ENCODE data around the gene RAPGEF5.

Gene RAPGEF5

GRCh38 chr7:22248111-22248809, 108.7 kb downstream of the RAPGEF5 start:
- H3K4me1 ChIP-seq (ENCODE audit: control insufficient read depth, insufficient read depth, low read length, unreplicated experiment), result no peaks in the 10 kb centered on the region
- no peaks in the 10 kb centered on the region for H3K27me3 ChIP-seq (ENCODE audit: insufficient read depth, low read length)
- H3K27ac ChIP-seq (ENCODE audit: low read depth, low read length), result no peak overlapping the region
- no peak overlapping the region for H3K4me3 ChIP-seq (ENCODE audit: low read depth, low read length)
- H2AFZ ChIP-seq (ENCODE audit: low read length, unreplicated experiment), result no peak overlapping the region
- H3K36me3 ChIP-seq (ENCODE audit: insufficient read depth, low read length), result no peaks in the 10 kb centered on the region
- no peaks in the 10 kb centered on the region for H3K79me2 ChIP-seq (ENCODE audit: control insufficient read depth, insufficient read depth, low read length, unreplicated experiment)

- H3K36me3 ChIP-seq (ENCODE audit: insufficient read depth, low read length), result no peaks in the 10 kb centered on the region
- no peaks in the 10 kb centered on the region for H3K27me3 ChIP-seq (ENCODE audit: insufficient read depth, low read length)
- no peaks in the 10 kb centered on the region for H3K79me2 ChIP-seq (ENCODE audit: control insufficient read depth, insufficient read depth, low read length, unreplicated experiment)
- no peak overlapping the region for H3K4me3 ChIP-seq (ENCODE audit: low read depth, low read length)
- no peak overlapping the region for H2AFZ ChIP-seq (ENCODE audit: low read length, unreplicated experiment)
- H3K27ac ChIP-seq (ENCODE audit: low read depth, low read length), result no peak overlapping the region
- H3K4me1 ChIP-seq (ENCODE audit: control insufficient read depth, insufficient read depth, low read length, unreplicated experiment), result no peaks in the 10 kb centered on the region
Observed at GRCh38 chr7:22241805-22242390, 115.1 kb downstream of the RAPGEF5 start.

DNA sequence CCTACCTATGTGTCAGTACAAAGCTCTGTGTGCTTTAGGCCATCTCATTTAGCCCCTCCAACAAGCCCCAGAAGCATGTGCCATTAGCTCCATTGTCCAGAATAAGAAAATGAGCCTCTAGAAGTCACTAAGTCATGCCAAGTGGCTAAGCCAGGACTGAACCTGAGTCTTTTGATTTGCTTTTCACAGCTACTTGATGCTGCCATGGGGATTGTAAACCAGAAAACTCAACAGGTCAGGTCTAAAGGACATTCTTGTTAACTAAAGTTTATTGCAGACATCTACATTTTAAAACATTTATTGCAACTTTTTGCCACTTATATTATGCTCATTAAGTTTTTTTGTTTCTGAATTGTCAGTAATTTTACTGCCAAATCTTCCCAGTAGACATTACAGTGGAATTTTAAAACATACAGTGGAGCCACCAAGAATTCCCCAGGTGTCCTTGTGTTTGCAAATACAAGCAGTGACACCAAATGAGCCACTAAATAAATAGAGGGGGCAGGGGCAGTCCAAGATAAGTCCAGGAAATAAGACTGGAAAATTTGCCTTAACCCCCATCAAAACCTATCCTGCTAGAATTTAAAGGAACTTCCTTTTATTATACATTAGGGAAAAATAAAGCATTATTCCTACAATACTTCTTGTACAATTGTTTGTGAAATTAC, 115.9 kb downstream of the RAPGEF5 start:
- Histone ChIP-seq H3K4me1 (ENCODE audit: control insufficient read depth, insufficient read depth, low read length, unreplicated experiment) (no peaks in the 10 kb centered on the region), H3K79me2 (ENCODE audit: control insufficient read depth, insufficient read depth, low read length, unreplicated experiment) (no peaks in the 10 kb centered on the region), H3K36me3 (ENCODE audit: insufficient read depth, low read length) (no peaks in the 10 kb centered on the region), H3K4me3 (ENCODE audit: low read depth, low read length) (no peak overlapping the region), H3K27ac (ENCODE audit: low read depth, low read length) (no peak overlapping the region), H3K27me3 (ENCODE audit: insufficient read depth, low read length) (no peaks in the 10 kb centered on the region), H2AFZ (ENCODE audit: low read length, unreplicated experiment) (no peak overlapping the region)

DNA sequence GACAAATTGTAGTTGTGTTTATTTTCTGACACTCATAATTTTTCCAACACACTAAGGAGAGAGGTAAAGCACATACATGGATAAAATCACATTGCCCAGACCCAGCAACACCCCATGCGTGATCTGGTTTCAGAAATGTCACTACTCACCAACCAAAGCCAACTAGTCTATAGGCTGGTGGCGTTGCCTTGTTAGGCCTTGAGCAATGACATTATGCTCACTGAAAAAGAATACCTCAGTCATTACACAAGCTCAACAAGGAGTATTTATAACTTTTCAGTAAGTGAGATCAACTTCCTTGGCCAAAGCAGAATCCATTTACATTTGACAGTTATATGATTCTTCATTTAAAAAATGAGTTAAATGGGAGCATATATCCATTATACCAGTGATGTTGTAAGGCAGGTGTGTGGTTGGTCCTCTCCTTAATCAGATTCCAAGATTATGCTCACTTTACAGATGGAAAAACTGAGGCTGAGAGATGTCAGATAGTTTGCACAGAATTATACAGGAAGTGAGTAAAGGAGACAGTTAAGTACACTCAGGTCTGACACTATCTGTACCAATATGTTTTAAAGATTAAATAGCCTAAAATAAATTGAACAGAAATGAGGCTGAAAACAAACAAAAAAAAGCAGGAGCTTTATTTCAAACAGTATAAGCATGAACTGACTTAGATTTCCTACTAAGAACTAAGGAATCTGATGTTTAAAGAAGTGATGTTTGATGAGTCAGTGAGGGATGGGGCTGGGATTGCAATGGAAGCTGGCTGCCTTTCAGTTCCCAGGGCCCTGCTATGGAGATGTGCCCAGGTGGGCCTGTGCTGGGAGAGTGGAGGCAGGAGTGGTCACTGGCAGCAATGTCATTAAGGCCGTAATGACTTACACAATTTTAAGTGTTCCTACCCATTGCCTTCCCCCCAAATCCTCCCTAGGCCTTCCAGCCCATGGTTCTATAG, 118.3 kb downstream of the RAPGEF5 start:
- H3K4me1 ChIP-seq (ENCODE audit: control insufficient read depth, insufficient read depth, low read length, unreplicated experiment), result no peaks in the 10 kb centered on the region

DNA sequence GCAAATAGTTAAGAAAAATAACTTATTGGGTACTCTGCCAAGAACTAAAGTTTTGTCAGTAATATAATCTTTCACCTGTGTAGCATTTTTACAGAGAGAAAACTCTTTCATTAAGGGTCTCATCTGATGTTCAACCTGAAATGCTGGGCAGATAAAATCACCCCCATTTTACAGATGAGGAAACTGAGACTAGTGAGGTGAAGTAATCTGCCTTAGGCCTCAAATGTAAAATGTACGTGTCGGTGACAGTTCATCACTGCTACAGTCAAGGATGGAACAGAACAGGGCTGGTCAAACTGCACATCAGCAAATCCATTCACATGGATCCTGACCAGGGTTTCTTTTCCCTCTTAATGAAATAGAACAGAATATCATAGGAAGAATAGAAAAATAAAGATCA, 121.8 kb downstream of the RAPGEF5 start:
- no peak overlapping the region for H3K27ac ChIP-seq (ENCODE audit: low read depth, low read length)
- H3K27me3 ChIP-seq (ENCODE audit: insufficient read depth, low read length), result no peaks in the 10 kb centered on the region
- no peak overlapping the region for H3K4me3 ChIP-seq (ENCODE audit: low read depth, low read length)
- H3K79me2 ChIP-seq (ENCODE audit: control insufficient read depth, insufficient read depth, low read length, unreplicated experiment), result no peaks in the 10 kb centered on the region
- H2AFZ ChIP-seq (ENCODE audit: low read length, unreplicated experiment), result no peak overlapping the region
- no peaks in the 10 kb centered on the region for H3K4me1 ChIP-seq (ENCODE audit: control insufficient read depth, insufficient read depth, low read length, unreplicated experiment)
- H3K36me3 ChIP-seq (ENCODE audit: insufficient read depth, low read length), result no peaks in the 10 kb centered on the region

More for the DNA sequence above, 118.3 kb downstream of the RAPGEF5 start:
- Histone ChIP-seq H3K27ac (ENCODE audit: low read depth, low read length) (no peak overlapping the region), H3K27me3 (ENCODE audit: insufficient read depth, low read length) (no peaks in the 10 kb centered on the region), H3K79me2 (ENCODE audit: control insufficient read depth, insufficient read depth, low read length, unreplicated experiment) (no peaks in the 10 kb centered on the region), H2AFZ (ENCODE audit: low read length, unreplicated experiment) (no peak overlapping the region), H3K4me3 (ENCODE audit: low read depth, low read length) (no peak overlapping the region), H3K36me3 (ENCODE audit: insufficient read depth, low read length) (no peaks in the 10 kb centered on the region)

DNA sequence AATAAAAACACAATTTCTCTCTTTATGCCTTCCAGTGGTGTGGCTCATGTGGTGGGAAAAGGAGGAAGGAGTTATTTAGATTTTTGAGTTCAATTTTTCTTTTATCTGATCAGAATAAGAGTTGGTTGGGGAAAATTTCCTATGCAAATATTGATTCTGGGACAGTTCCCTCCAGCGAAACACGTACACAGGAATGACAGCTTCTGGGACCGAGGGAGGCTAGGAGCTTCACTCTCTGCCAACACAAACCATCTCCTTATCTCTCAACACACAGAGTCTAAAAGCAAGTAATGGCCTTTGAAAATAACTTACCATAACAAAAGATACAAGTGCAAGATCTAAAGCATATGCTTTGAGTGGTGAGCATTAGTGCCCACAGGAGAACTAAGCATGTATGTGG, 122.7 kb downstream of the RAPGEF5 start:
- H3K79me2 ChIP-seq (ENCODE audit: control insufficient read depth, insufficient read depth, low read length, unreplicated experiment), result no peaks in the 10 kb centered on the region
- no peaks in the 10 kb centered on the region for H3K4me1 ChIP-seq (ENCODE audit: control insufficient read depth, insufficient read depth, low read length, unreplicated experiment)
- no peaks in the 10 kb centered on the region for H3K36me3 ChIP-seq (ENCODE audit: insufficient read depth, low read length)
- no peak overlapping the region for H2AFZ ChIP-seq (ENCODE audit: low read length, unreplicated experiment)
- no peak overlapping the region for H3K27ac ChIP-seq (ENCODE audit: low read depth, low read length)
- H3K27me3 ChIP-seq (ENCODE audit: insufficient read depth, low read length), result no peaks in the 10 kb centered on the region
- H3K4me3 ChIP-seq (ENCODE audit: low read depth, low read length), result no peak overlapping the region

GRCh38 chr7:22231806-22232205, 125.1 kb downstream of the RAPGEF5 start:
- H3K79me2 ChIP-seq (ENCODE audit: control insufficient read depth, insufficient read depth, low read length, unreplicated experiment), result no peaks in the 10 kb centered on the region
- no peaks in the 10 kb centered on the region for H3K27me3 ChIP-seq (ENCODE audit: insufficient read depth, low read length)
- no peak overlapping the region for H2AFZ ChIP-seq (ENCODE audit: low read length, unreplicated experiment)
- no peaks in the 10 kb centered on the region for H3K36me3 ChIP-seq (ENCODE audit: insufficient read depth, low read length)
- no peaks in the 10 kb centered on the region for H3K4me1 ChIP-seq (ENCODE audit: control insufficient read depth, insufficient read depth, low read length, unreplicated experiment)
- no peak overlapping the region for H3K27ac ChIP-seq (ENCODE audit: low read depth, low read length)
- no peak overlapping the region for H3K4me3 ChIP-seq (ENCODE audit: low read depth, low read length)

- Histone ChIP-seq H3K36me3 (ENCODE audit: insufficient read depth, low read length) (no peaks in the 10 kb centered on the region), H3K79me2 (ENCODE audit: control insufficient read depth, insufficient read depth, low read length, unreplicated experiment) (no peaks in the 10 kb centered on the region), H3K27me3 (ENCODE audit: insufficient read depth, low read length) (no peaks in the 10 kb centered on the region), H3K27ac (ENCODE audit: low read depth, low read length) (no peak overlapping the region), H2AFZ (ENCODE audit: low read length, unreplicated experiment) (no peak overlapping the region), H3K4me3 (ENCODE audit: low read depth, low read length) (no peak overlapping the region), H3K4me1 (ENCODE audit: control insufficient read depth, insufficient read depth, low read length, unreplicated experiment) (no peaks in the 10 kb centered on the region)
Observed at GRCh38 chr7:22231141-22231540, 125.8 kb downstream of the RAPGEF5 start.

DNA sequence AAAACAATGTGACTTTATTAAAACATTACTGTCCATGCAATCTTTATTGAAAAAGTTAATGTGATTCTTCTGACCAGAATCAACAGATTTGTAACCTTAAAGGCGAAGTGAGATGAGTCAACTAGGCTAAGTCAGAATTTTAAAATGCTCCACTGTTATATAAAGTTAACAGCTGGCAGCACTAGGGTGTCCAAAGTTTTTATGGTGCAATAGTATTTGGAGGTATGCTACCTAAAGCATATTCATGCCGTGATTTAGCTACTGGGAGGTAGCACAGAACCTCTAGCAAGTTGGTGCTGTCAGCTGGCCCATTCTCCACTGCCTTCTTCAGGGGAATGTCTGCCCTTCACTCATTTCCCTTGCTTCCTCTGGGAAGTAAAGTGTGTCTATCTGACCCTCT, 126.7 kb downstream of the RAPGEF5 start:
- Histone ChIP-seq H3K4me1 (ENCODE audit: control insufficient read depth, insufficient read depth, low read length, unreplicated experiment) (no peaks in the 10 kb centered on the region), H3K4me3 (ENCODE audit: low read depth, low read length) (no peak overlapping the region), H3K36me3 (ENCODE audit: insufficient read depth, low read length) (no peaks in the 10 kb centered on the region), H2AFZ (ENCODE audit: low read length, unreplicated experiment) (no peak overlapping the region), H3K79me2 (ENCODE audit: control insufficient read depth, insufficient read depth, low read length, unreplicated experiment) (no peaks in the 10 kb centered on the region), H3K27me3 (ENCODE audit: insufficient read depth, low read length) (no peaks in the 10 kb centered on the region), H3K27ac (ENCODE audit: low read depth, low read length) (no peak overlapping the region)

DNA sequence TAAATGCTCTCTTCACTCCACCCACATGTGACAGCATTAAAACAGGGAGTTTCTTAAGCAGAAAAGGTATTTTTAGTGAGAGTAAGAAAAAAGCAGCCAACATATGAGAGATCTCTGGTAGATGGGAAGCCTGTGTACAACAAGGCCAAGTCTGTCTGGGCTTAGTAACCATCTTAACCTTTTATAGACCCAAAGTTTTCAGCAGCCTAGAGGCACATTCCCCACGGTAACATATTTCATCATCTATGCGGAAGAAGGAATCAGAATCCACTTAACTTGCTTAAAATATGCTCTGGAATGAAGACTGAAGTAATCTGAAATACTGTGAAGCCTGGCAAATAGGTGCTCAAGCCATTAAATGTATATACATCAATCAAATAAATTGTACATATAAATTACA, 127.8 kb downstream of the RAPGEF5 start:
- H3K36me3 ChIP-seq (ENCODE audit: insufficient read depth, low read length), result no peaks in the 10 kb centered on the region
- H2AFZ ChIP-seq (ENCODE audit: low read length, unreplicated experiment), result no peak overlapping the region

More for the DNA sequence above, 127.8 kb downstream of the RAPGEF5 start:
- no peak overlapping the region for H3K27ac ChIP-seq (ENCODE audit: low read depth, low read length)
- no peaks in the 10 kb centered on the region for H3K27me3 ChIP-seq (ENCODE audit: insufficient read depth, low read length)
- no peak overlapping the region for H3K4me3 ChIP-seq (ENCODE audit: low read depth, low read length)
- no peaks in the 10 kb centered on the region for H3K4me1 ChIP-seq (ENCODE audit: control insufficient read depth, insufficient read depth, low read length, unreplicated experiment)
- no peaks in the 10 kb centered on the region for H3K79me2 ChIP-seq (ENCODE audit: control insufficient read depth, insufficient read depth, low read length, unreplicated experiment)

All from ACC112 (cell line).